ENCODE data around the gene GASK1A. TPM values are rescaled to one million over a fixed set of nuclear protein-coding genes. Genes with fewer than 3 reads are reported as not detected.

GASK1A gene
- total and polyA plus RNA-seq, 2 experiments from 2014 or later, result 2.6 to 11.1 TPM

- TF ChIP-seq CREB1 (CRISPR knock-in tag; IDR thresholded peaks at IDR 0.05; ENCODE audit: low read depth), result no peak
- no peak for TF ChIP-seq CTCF (conservative IDR thresholded peaks at IDR 0.05; ENCODE audit: low read depth in 2 of 2)
- no peak for TF ChIP-seq ETS1 (IDR thresholded peaks at IDR 0.05)
- TF ChIP-seq EZH2 (IDR thresholded peaks at IDR 0.05; ENCODE audit: low read depth, unreplicated experiment), result no peak
- no peak for TF ChIP-seq JUNB (IDR thresholded peaks at IDR 0.05; ENCODE audit: unreplicated experiment)
- TF ChIP-seq EZH2phosphoT487 (IDR thresholded peaks at IDR 0.05; ENCODE audit: unreplicated experiment), result no peak
- TF ChIP-seq ZNF114 (CRISPR knock-in tag; IDR thresholded peaks at IDR 0.05), result no peak
- no peak for TF ChIP-seq POLR2AphosphoS5 (IDR thresholded peaks at IDR 0.05; ENCODE audit: low read depth)
- no peak for TF ChIP-seq REST (IDR thresholded peaks at IDR 0.05; ENCODE audit: unreplicated experiment)
- no peak for TF ChIP-seq STAT1 (IDR thresholded peaks at IDR 0.05; ENCODE audit: unreplicated experiment)
- TF ChIP-seq NANOG (IDR thresholded peaks at IDR 0.05; ENCODE audit: borderline replicate concordance), result no peak
- no peak for TF ChIP-seq ZNF462 (CRISPR knock-in tag; IDR thresholded peaks at IDR 0.05)
- no peak for TF ChIP-seq ZNF331 (CRISPR knock-in tag; IDR thresholded peaks at IDR 0.05; ENCODE audit: low read depth)
- no peak for ATAC-seq
- H3K36me3 ChIP-seq (ENCODE audit: insufficient read depth), result no peaks in the 10 kb centered on the region
- no peak overlapping the region for H3K4me3 ChIP-seq
- H2AFZ ChIP-seq, result no peak overlapping the region
- H3K27ac ChIP-seq (ENCODE audit: low read depth), result no peak overlapping the region
- no peak overlapping the region for H3K4me2 ChIP-seq
- peaks cover 14% of the 10 kb centered on the region; the same call in 2 of the 3 replicates for H3K4me1 Mint-ChIP-seq
- no peaks in the 10 kb centered on the region for H3K36me3 Mint-ChIP-seq (ENCODE audit: low read depth)
- H3K4me3 Mint-ChIP-seq, result no peak overlapping the region
- DNase-seq (ENCODE audit: low spot score), result no peak
- no peaks in the 10 kb centered on the region for H3F3A ChIP-seq (replicated peaks; ENCODE audit: low read depth)
- H3K27ac Mint-ChIP-seq, result no peak overlapping the region
- H3K27me3 Mint-ChIP-seq (ENCODE audit: insufficient read depth, low read depth, poor library complexity), result no peaks in the 10 kb centered on the region
- no peaks in the 10 kb centered on the region for H3K27me3 ChIP-seq (ENCODE audit: insufficient read depth)
- H3K9me2 ChIP-seq (ENCODE audit: insufficient read depth), result no peaks in the 10 kb centered on the region
- no peaks in the 10 kb centered on the region for H4K20me1 ChIP-seq (replicated peaks; ENCODE audit: insufficient read depth)
- H3K9me3 Mint-ChIP-seq, result no peaks in the 10 kb centered on the region
- H3K79me2 ChIP-seq (replicated peaks; ENCODE audit: insufficient read depth), result no peaks in the 10 kb centered on the region
- peaks cover 7% of the 10 kb centered on the region; the same call in 1 of the 2 replicates for H3K4me1 ChIP-seq (ENCODE audit: insufficient read depth)
Measured at GRCh38 chr3:43000387-43000786, 21.3 kb downstream of the GASK1A start.

Measured in GM23338 (cell line).